Tibial nerve (tissue), 4 donors: ENCODE data around the gene DAB1.

ENCODE experiments used
- CTCF ChIP-seq, 5 experiments: fragments of 200-600 bp in 3 of 5; fragments of 450-650 bp in 2 of 5; sonication (generic) in 3 of 5; IDR thresholded peaks; one replicate each; pipeline ENCODE4 v1.5.1; 2016 to 2019; ENCODE audit warnings: antibody characterized with exemption in 5 of 5, mild to moderate bottlenecking in 3 of 5, moderate library complexity in 2 of 5
- EP300 ChIP-seq, 2 donors: sonication (generic); formaldehyde crosslinking; IDR thresholded peaks; one replicate each; pipeline ENCODE4 v1.6.1; 2017; ENCODE audit warnings: antibody characterized with exemption in 2 of 2, mild to moderate bottlenecking in 1 of 2
- POLR2A ChIP-seq, 2 donors: fragments of 450-650 bp; IDR thresholded peaks; one replicate each; pipeline ENCODE4 v1.6.1; 2017; ENCODE audit warnings: antibody characterized with exemption in 2 of 2, mild to moderate bottlenecking in 2 of 2, moderate library complexity in 2 of 2

DNA sequence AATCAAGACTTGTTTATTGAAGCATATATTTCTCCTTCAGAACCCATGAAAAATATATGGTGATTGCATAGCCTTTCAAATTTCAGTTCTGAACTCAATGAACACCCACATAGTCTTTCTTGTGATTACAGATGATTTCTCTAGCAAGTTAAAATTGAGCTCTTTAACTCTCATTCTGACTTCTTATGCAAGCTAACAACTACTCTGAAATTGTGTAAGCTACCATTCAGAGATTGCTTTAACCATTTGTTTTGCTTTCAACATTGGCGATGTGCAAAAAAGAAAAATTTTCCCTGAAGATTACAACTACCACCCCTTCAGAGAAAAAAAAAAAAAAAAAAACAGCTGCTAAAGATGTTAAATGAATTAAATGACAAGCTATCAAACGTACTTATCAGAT lies 193.9 kb downstream of the DAB1 start:
- TF ChIP-seq CTCF (IDR thresholded peaks at IDR 0.05) (no peak), POLR2A (IDR thresholded peaks at IDR 0.05) (no peak), EP300 (IDR thresholded peaks at IDR 0.05) (no peak)
